22Rv1 (cell line): ENCODE data around the gene H1-8.

Source experiments
- CTCF ChIP-seq: fragments of 450-650 bp; IDR thresholded peaks from 2 replicates; pipeline ENCODE4 v1.5.1; 2017; ENCODE audit warnings: mild to moderate bottlenecking
- ZFX ChIP-seq: fragments of 450-650 bp; IDR thresholded peaks from 2 replicates; pipeline ENCODE4 v1.6.1; 2017; ENCODE audit warnings: antibody characterized with exemption, borderline replicate concordance

- no peak for TF ChIP-seq CTCF
- TF ChIP-seq ZFX: no peak
Measured at GRCh38 chr3:129585949-129586657, 43.1 kb downstream of the H1-8 start.
